ENCODE results near the gene MAPK7.

MAPK7 gene

GRCh38 chr17:19363460-19364035, 14.8 kb upstream of the MAPK7 start:
- TF ChIP-seq CTCF (IDR thresholded peaks at IDR 0.05; ENCODE audit: borderline replicate concordance, insufficient read depth, low read depth, low read length): no peak
- H3K4me3 ChIP-seq (ENCODE audit: low read depth, low read length): no peak overlapping the region

GRCh38 chr17:19364699-19365498, 13.4 kb upstream of the MAPK7 start:
- no peak overlapping the region for H3K4me3 ChIP-seq (ENCODE audit: low read depth, low read length)
- TF ChIP-seq CTCF (IDR thresholded peaks at IDR 0.05; ENCODE audit: borderline replicate concordance, insufficient read depth, low read depth, low read length): no peak

- no peak for TF ChIP-seq CTCF (IDR thresholded peaks at IDR 0.05; ENCODE audit: borderline replicate concordance, insufficient read depth, low read depth, low read length)
Measured at GRCh38 chr17:19365499-19365817, 12.8 kb upstream of the MAPK7 start.

GRCh38 chr17:19365833-19366636, 12.3 kb upstream of the MAPK7 start:
- no peak for TF ChIP-seq CTCF (IDR thresholded peaks at IDR 0.05; ENCODE audit: borderline replicate concordance, insufficient read depth, low read depth, low read length)
- H3K4me3 ChIP-seq (ENCODE audit: low read depth, low read length): no peak overlapping the region

More at GRCh38 chr17:19365499-19365817, 12.8 kb upstream of the MAPK7 start:
- no peak overlapping the region for H3K4me3 ChIP-seq (ENCODE audit: low read depth, low read length)

- TF ChIP-seq CTCF (IDR thresholded peaks at IDR 0.05; ENCODE audit: borderline replicate concordance, insufficient read depth, low read depth, low read length): no peak
- no peak overlapping the region for H3K4me3 ChIP-seq (ENCODE audit: low read depth, low read length)
Measured at GRCh38 chr17:19366637-19366972, 11.7 kb upstream of the MAPK7 start.

- no peak overlapping the region for H3K4me3 ChIP-seq (ENCODE audit: low read depth, low read length)
- no peak for TF ChIP-seq CTCF (IDR thresholded peaks at IDR 0.05; ENCODE audit: borderline replicate concordance, insufficient read depth, low read depth, low read length)
Measured at GRCh38 chr17:19368229-19368628, 10.1 kb upstream of the MAPK7 start.

Measured in GM12875 (cell line).